GM12872 (cell line): Measurements from ENCODE around the gene IARS1.

Experiments used
- CTCF ChIP-seq: IDR thresholded peaks from 3 replicates; pipeline ENCODE4 v1.5.1; 2011; ENCODE audit warnings: low read depth, mild to moderate bottlenecking, low read length, moderate library complexity; ENCODE audit not compliant: insufficient read depth

IARS1 gene

GRCh38 chr9:92325991-92326500, 32.5 kb upstream of the IARS1 start:
- TF ChIP-seq CTCF: no peak

DNA sequence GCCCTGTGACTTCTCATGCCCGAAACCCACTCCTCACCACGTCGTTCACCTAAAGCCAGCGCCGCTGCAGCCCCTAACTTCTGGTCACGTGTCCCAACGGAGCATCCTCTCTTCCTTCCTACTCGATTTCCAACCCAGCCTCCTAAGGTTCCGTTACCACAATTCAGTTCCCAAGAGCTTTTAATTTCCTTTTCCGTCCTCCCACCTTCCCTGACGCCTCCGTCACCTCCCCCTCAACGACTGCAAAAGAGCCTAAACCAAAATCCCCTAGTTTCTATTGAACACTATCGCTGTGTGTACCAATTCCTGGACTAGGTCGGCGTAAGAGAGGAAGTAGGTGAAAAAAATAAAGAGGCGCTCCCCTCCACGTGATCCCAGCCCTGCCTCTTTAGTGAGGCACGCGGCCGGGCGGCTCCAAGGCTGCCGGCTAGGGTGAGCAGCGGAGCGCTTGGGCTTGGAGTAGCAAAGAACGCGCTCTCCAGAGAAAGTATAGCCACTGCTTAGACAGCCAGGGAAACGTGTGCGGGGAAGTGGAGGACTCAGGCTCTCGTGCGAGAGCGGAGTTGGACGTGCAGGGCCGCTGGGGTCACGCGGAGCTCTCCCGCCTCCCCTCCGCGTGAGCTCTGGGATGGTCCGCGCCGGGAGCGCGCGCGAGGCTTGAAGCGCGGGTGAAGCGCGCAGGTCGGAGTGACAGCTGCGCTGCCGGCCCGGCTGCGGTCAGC, 31.9 kb upstream of the IARS1 start, which contains the start of the genes CENPP and NOL8:
Gene CENPP, plus strand, starts transcription at position 685 of the 722 bp plus-strand sequence.
Gene NOL8, minus strand, starts transcription at position 82 of the 722 bp plus-strand sequence. CDS start 1,189 bp downstream, outside the sequence.
- TF ChIP-seq CTCF: no peak

DNA sequence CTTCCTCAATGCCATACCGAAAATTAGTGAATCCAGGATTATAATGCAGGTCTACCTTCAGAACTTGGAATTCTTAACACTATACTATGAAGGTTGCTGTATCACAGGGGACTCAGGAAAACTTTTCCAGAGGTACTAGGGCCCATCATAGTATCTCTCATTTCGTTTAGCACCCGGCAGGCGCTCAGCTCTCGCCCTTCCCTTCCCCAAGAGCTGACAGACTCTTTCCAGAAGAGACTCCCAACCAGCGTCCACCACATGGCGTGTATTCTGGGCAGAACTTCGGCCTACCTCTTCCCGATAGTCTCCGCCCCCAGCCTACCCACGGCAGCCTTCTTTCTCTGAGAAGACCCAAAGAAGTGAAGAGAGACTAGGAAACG, 31.4 kb upstream of the IARS1 start:
- no peak for TF ChIP-seq CTCF

DNA sequence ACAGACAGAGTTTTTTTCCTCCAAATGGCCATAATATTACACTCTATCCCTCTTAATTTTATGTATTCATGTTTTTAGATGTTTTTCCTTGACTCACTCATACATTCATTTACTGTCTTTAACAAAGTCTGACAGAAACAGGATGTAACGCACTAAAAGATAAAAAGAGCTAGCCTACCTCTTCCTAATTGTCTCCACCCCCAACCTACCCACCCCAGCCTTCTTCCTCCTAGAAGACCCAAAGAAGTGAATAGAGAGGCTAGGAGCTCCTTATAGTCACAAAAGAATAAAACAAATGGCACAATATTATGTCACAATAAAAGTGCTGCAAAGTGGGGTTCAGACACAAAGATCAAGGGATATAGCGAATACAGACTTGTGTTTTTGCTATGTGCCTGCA, 30.9 kb upstream of the IARS1 start:
- no peak for TF ChIP-seq CTCF

DNA sequence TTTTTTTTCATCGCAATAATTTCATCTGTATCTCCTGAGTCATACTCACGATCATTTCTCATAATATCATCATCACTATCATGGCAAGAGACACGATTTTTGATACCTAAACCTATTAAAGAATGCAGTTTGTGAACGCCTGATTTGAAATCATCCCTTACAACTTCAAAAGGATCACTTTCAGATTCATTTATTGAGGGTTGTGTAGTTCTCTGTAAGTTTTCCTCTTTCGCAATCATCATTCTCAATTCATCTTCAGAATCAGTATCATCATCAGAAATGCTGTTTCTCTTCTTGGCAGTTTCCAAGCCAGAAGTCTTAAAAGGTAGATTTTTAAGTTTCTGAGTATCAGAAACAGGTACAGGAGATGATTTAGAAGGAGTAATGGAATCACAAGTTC, 22.0 kb upstream of the IARS1 start:
- no peak for TF ChIP-seq CTCF

DNA sequence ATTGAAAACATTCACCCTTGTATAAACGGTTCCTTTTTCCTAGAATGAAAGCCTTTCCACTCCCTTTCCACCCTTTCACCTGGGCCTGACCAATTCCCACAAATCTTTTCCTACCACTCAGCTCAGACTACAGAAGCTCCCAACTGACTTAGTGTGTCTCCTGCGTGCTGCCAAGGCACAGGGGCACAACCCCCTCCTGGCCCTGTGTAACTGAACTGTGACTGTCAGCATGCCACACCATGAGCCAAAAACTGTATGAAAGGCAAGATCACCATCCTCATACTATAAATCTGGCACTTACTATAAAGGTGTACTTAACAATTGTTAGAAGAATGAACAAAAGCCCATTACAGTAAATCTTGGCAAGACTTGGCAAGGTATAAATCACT, 20.1 kb upstream of the IARS1 start:
- TF ChIP-seq CTCF: no peak

GRCh38 chr9:92312887-92313623, 19.6 kb upstream of the IARS1 start:
- TF ChIP-seq CTCF: no peak
